HG03378 (cell line): ENCODE results near the gene OSBPL10.
"Not testable (repeated sequence)": the region's sequence is repeated elsewhere in the genome, so short reads cannot be mapped to it uniquely, and the experiment has no call there.

Experiments used
- ATAC-seq: cut with Tn5 transposase; IDR thresholded peaks from one replicate; pipeline ENCODE4 v1.9.1; 2021; ENCODE audit warnings: mild to moderate bottlenecking, moderate library complexity; ENCODE audit not compliant: unreplicated experiment

OSBPL10 gene

DNA sequence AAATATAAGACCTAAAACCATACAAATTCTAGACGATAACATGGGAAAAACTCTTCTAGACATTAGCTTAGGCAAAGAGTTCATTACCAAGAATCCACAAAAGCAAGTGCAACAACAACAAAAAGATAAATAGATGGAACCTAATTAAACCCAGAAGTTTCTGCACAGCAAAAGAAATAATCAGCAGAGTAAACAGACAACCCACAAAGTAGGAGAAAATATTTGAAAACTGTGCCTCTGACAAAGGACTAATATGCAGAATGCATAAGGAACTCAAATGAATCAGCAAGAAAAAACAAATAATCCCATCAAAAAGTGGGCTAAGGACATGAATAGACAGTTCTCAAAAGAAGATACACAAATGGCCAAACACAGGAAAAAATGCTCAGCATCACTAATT, 198.8 kb downstream of the OSBPL10 start:
- ATAC-seq: not testable (repeated sequence)

DNA sequence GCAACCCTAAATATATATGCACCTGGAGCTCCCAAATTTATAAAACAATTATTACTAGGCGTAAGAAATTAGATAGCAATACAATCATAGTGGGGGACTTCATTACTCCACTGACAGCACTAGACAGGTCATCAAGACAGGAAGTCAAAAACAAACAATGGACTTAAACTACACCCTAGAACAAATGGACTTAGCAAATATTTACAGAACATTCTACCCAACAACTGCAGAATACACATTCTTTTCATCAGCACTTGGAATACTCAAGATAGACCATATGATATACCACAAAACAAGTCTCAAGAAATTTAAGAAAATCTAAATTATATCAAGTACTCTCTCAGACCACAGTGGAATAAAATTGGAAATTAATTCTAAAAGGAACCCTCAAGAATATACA, 201.5 kb downstream of the OSBPL10 start:
- ATAC-seq: no peak

DNA sequence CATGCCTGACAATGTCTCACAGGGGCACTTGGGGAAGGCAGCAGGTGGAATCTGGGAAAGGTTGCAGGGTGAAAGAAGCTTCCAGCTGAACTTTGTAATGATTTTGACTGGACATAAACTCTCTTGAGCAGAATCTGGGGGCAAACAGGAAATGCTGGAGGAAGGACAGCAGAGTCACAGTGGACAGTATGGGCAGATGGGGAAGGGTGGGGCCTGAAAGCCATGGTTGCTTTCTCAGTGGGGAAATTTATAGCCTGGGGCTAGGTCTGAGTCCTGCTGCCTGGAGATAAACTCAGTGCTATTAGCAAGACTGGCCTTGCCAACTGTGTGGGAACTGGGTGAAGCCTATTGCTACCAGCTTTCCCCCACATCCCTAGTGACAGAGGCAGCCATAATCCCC, 203.2 kb downstream of the OSBPL10 start:
- no peak for ATAC-seq

DNA sequence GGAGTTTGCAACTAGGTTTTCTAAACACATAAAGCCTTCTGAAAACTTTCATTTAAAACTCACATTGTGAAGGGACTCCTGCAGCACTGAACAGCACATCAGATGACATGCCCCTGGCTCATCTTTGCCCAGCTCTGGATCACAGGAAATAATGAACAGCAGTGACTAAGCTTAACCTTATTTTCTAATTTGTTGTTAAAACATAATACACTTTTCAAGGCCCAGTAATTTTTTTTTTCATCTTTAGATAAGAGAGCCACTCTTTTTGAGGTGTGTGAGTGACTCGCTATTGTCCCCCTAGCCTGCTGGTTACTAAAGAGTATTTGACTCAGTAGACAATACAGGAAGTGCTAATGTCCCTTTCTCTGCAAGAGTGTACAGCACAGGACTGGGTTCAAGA, 204.0 kb downstream of the OSBPL10 start:
- ATAC-seq: no peak

DNA sequence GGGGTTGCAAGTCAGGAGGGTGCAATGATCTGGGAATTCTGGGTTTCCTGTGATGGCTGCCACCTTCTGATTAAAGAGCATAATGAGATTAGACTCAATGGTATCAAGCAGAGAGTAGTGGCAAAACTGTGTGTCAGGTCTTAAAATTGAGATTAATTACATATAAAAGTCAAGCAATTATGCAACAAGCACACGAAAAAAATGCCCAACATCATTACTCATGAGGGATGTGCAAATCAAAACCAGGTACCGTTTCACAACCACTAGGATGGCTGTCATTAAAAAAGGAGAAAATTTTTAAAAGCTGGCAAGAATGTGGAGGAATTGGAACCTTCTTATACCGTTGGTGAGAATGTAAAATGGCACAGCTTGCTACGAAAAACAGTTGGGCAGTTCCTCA, 205.0 kb downstream of the OSBPL10 start:
- ATAC-seq: no peak

DNA sequence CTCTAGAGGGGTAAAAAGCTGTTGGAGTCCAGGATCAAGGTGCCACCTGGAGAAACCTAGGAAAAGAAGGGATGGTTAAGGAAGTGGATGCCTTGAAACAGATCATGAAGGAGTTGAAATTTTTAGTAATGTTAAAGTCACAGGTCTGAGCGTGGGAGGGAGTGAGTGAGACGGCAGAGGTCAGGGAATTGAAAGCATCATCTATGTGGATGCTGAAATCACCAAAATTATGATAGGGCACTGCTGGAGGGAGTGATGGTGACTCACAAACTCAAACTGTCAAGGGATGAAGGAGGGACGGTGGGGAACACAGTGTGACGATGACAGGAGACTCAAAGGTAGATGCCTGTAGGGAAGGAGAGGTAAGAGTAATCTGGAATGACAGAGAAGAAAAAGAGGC, 205.7 kb downstream of the OSBPL10 start:
- no peak for ATAC-seq

DNA sequence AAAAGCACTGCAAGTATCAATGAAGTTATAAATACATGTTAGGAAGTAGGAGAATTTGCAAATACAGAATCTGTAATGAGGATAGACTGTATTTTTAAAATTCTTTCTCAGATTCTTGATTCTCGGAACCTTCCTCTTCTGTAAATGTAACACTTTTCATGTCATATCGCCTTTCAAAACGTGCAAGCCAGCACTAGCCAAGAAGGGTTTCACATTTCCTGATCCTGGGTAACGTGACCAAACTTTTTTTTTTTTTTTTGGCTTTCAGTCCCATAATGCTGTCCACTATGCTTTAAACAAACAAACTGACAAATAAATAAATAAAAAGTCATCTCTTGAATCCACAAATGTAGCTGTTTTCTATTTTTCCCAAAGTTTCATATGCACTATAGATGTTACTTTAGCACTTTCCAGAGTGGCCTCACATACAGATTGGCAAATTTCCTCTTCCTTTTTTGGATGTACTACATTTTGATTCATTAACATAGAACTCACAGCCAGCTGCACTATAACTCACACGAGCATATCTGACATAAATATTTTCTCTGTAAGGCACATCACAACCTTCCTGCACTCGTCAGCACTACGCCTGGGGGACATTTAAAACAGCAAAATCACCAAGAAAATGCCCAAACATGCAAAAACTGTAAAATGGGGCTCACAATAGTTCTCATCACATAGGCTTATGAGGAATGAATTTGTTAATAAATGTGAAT, 208.1 kb downstream of the OSBPL10 start:
- no peak for ATAC-seq

DNA sequence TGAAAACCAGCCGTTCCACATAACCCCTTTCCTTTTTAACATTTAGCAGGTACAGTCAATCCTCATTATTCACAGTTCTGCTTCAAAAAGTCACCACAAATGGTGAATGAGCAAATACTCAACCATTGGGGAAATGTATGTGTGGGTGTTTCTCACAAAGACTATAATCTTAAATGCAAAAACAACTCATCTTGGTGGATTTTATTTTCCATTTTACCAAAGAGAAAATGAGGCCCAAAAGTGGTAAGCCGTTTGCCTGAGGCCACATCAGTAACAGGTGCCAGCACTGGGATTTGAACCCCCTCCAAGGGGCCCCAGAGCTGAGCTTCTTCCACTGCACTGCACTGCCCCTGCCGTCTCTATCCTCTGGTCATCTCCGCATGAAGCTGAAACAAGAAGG, 208.8 kb downstream of the OSBPL10 start:
- ATAC-seq: no peak

DNA sequence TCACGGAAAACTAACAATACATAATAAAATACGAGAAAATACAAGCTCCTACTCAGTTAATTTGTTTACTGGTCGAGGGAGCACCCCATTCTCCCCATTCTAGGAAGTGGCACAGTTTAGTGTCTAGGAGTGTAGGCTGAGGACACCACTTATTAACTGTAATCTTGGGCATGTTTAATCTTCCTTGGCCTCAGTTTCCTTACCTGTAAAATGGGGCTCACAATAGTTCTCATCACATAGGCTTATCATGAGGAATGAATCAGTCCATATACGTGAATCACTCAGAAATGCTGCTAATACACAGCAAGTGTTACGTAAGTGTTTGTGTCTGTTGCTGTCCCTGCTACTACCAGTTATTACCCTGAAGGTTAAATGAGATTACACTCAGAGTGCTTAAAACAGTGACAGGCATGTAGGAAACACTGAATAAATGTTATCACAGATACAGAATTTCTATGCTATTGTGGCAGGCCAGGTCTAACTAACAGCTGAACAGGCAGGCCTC, 210.2 kb downstream of the OSBPL10 start:
- no peak for ATAC-seq

DNA sequence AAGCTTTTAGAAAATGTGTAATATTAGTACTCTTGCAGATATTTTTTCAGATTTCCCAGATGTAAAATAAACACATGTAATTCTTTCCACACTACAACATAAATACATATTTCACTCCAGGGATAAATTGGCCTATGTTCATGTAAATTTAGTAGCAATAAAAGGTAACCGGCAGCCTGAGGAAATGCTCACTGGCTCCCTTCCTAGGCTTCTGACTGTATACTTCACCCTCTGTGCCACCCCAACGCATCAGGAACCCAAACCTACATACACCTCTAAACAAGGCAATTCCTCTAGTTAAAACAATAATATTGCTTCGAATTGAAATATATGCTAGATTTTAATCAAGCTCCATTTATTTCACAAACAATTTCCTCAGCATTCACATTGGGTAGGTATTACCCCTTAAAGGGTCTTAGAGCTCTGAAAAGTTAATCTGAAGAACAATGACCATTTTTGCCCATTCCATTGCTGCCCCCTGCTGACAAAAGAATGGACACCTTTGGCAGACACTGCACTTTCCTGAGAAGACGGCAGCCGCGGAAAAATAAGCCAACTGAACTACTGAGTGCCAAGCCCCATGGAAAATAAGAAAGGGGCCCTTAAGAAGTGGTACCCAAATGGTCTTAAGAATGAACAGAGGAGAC, 212.5 kb downstream of the OSBPL10 start:
- no peak for ATAC-seq

DNA sequence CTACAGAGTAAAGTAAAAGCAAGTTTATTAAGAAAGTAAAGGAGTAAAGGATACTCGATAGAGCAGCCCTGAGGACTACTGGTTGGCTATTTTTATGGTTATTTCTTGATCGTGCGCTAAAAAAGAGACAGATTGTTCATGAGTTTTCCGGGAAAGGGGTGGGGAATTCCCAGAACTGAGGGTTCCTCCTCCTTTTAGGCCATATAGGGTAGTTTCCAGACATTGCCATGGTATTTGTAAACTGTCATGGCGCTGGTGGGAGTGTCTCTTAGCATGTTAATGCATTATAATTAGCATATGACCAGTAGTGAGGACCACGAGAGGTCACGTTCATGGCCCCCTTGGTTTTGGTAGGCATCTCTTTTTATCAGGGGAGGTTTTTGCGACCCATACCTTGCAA, 213.1 kb downstream of the OSBPL10 start:
- ATAC-seq: no peak

DNA sequence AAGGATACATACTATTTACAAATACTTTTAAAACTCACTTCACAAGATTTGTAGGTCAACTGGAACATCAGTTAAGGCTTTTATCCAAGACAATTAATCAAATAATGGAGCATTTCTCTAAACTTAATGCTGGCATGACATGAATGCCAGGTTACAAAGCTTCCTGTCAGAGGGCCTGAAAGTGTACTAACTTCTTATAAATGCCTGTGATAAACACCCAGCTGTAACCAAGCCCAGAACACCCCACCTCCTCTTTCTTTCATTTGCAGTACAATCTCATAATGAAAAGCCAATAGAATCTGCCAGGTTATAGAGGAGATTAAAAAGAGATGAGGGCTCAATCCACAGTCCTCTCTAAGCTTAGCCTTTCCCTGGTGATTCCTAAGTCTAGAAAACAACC, 214.4 kb downstream of the OSBPL10 start:
- no peak for ATAC-seq

DNA sequence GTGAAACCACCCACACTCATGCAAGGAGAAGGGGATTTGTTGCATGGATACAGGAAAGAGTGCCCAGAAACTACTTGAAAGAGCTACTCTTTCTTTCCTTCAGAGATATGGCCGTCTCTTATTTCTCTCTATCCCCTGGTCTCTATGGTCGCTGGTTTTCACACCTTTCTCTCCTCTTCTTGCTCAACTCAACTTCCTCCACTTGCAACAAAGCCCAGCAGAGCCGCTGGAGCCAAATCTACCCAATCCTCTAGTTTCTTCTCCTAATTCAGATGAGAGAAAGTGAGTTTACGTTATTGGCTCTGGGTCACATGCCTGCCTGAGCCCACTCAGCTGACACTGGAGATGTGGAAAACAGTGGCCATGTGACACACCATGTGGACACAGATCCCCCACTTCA, 215.2 kb downstream of the OSBPL10 start:
- ATAC-seq: no peak

DNA sequence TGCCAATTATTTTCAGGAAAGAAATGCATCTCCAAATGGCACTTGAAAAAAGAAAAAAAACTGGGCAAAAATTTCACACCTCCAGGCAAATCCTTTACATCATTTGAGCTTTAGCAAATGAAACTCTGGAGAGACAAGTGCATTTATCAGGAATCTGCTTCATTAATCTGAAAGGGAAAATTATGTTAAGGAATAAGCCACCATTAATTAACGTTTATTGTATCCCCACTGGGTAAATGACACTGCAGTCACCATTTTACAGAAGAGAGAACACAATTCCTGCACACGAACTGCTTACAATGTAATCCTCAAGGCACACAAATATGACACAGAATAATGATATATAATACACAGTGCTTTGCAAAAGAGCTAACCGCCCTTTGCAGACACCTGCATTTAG, 217.3 kb downstream of the OSBPL10 start:
- no peak for ATAC-seq

DNA sequence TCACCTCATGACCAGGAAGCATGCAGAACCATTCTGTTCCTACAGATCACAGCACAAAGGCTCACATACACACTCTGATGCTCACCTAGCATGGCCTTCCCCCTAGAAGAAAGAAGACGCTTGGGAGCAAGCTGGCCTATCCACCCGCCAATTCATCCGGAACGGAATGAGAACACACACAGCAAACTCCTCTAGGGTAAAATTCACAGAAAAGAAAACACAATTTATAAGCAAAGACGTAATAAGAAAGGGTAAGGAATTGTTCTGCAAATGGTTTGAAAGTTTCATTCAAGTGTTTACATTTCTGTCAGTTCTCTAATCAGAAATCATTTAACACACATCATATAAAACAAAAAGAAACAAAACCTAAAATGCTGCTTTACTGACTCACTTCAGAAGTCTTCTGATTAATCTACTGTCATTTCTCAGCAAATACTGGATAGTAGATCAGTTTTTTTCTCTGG, 218.1 kb downstream of the OSBPL10 start:
- ATAC-seq: no peak

DNA sequence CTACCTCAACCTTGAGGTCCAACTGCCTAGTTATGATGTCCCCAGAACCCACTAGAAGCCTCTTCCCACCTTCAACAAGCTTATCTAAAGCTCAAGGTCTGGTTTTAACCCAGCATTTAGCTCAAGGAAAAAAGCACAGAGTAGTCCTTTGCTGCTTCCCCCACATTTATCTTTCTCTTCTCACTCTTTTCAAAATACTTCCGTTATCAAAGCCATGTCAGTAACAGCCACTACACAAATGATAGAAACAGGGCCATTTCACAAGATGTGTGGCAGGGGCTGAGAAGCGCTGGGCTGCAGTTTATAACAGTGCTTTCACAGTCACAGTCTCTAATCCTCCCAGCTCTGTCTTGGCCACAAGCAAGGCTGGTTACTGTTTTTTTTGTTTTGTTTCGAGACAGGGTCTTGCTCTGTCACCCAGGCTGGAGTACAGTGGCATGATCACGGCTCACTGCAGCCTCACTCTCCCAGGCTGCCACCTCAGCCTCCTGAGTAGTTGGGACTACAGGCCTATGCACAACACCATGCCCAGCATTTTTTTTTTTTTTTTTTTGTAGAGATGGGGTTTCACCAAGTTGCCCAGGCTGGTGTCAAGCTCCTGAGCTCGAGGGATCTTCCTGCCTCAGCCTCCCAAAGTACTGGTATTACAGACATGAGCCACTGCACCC, 218.8 kb downstream of the OSBPL10 start:
- ATAC-seq: no peak

DNA sequence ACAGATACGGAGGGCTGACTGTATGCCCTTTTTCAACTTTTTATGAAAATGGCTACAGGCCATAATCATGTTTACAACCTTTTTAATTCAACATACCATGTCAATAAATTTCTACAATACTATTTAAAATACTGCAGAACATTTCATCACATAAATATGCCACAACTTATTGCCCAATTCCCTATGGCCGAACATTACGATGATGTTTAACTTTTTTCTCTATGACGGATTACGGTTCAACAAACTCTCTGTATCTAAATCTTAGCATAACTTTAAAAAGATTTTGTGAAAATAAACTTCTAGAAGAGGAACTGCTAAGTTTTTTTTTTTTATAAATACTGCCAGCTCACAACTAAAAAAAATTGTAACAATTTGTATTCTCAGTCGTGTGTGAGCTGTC, 220.4 kb downstream of the OSBPL10 start:
- ATAC-seq: no peak

DNA sequence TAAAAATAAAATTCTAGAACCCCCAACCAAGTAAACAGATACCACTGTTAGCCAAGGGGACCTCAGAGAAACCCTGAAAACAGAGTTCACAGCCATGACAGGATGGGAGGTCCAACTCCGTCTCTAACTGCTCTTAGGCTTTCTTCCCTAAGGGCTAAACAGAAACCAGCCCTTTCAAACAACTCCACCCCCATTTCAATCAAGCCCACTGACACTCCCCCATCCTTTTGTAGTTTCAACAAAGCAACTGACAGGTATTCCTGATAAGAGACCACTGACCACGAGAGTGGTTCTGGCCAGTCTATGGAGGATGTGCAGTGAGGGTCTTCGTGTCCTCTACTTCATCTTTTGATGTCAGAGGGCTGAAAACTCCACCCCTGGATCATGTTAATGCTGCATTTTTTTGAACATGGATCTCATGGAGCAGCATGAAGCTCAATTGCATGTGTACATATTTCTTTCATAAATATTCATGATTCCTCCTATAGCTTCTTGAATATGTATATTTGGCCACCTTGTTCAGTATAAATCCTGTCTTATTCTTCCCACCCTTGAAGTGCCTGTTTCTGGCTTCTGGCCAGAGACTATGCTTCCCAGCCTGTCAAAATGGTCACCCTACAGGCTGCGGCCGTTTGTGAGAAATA, 222.6 kb downstream of the OSBPL10 start:
- ATAC-seq: no peak

DNA sequence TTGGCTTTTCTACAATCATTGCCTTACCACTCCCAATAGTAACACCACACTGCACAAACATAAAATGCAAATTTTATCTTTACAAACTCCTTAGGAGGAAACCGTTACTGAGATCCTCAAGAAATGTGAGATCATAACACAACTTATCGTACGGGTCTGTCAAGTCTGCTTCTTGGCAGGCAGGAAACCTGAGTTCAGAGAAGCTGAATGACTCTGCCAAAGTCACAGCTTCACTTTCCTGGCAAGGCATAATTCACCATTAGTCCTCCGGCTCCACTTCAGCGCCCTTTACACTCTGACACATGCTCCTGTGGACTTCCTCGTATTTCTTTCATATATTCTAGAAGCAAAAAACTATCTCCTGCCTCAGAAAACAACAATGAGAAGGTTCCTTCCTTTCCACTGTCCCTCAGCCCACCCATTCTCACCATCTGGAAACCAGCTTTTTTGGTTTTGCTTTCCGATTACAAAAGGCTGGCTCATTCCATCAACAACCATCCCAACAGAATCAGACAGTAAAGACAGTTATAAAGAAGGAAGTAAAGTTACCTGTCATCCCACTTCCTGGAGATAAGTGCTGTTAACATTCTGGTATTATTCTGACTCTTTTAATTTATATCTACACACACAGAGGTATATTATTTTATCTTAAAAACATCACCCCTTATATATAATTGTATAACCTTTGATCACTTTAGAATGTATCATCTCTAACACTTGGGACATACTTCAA, 225.0 kb downstream of the OSBPL10 start:
- ATAC-seq: no peak

DNA sequence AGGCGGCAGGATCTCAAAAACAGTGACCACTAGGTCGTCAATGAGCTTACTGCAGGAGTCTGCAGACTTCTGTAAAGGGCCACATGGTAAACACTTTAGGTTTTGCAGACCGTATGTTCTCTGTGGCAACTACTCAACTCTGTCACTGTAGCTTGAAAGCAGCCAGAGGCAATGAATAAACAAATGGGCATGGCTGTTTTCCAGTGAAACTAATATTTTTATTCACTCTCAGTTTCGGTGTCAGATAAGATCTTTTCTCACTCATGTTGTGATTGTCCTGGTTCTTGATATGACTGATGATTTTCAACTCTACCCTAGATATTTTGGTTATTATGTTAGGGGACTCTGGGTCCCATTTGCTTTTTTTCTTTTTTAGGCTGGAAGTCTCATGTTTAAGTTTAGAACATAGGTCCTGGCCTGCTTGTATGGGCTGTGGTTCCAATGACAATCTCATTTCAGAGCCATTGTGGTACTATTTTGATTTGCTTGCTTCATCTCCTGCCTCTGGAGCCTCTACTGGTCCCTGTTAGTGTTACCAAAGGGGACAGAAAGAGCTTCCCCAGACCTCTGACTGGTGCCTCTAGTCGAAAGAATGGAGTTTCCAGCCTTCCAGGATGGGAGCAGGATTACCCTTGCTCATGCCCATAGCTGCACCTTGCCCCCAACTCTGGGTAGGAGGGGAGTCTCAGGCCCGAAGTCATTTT, 226.3 kb downstream of the OSBPL10 start:
- peak; percentile 95 for ATAC-seq
